Muscle of back (tissue), 11 donors: Measurements from ENCODE around the gene BIRC7. TPM values are rescaled to one million over a fixed set of nuclear protein-coding genes. Genes with fewer than 3 reads are reported as not detected.

Experiments
- DNase-seq, 3 donors: peaks; one replicate each; pipeline versions ENCODE4 v3.0.0 to v3.0.0-alpha.2; 2013
- polyA plus RNA-seq, 10 donors: library from polyadenylated mRNA; unstranded; fragments of 120-200 nt; gene quantifications; one replicate each; pipeline ENCODE4 v1.2.1, GENCODE V29; 2013; ENCODE audit not compliant: insufficient read length in 10 of 10

The BIRC7 gene
- polyA plus RNA-seq, 10 donors: 0.13 to 0.99 (median 0.28) TPM; not detected in 4

DNA sequence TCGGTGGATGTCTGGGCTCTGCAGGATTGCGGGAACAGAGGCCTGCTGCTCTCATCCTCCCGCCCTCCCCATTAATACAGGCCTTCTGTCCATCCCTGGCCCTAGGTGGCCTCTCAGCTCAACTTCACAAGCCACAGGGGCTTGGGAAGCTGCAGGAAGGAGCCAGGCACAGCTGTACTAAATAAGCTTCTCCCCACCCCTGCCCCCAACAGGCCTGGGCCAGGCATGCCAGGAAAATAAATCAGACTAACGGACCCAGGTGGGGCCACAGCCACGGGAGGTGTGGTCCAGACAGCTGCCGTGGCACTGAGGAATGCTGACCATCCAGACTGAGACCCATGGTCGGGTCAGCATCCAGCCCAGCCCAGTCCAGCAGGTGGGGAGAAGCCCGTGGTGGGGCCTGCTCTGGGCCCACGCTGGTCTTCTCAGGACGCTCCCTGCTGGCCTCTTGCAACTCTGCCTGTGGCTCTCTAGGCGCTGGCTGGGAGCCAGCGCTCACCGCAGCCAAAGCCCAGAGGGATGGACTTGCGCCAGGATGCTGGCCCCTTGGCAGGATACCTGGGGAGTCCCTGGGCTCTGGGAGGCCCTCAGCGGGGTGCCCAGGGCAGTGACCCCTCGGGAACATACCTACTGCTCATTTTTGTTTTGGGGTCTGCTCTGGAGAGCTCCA, 11.2 kb upstream of the BIRC7 start:
- peak in 1 of 3 donors; percentile 44 for DNase-seq

- DNase-seq: no peak
Observed at GRCh38 chr20:63225082-63225454, 10.6 kb upstream of the BIRC7 start.

- no peak for DNase-seq
Observed at GRCh38 chr20:63226042-63226943, 9.4 kb upstream of the BIRC7 start.

DNA sequence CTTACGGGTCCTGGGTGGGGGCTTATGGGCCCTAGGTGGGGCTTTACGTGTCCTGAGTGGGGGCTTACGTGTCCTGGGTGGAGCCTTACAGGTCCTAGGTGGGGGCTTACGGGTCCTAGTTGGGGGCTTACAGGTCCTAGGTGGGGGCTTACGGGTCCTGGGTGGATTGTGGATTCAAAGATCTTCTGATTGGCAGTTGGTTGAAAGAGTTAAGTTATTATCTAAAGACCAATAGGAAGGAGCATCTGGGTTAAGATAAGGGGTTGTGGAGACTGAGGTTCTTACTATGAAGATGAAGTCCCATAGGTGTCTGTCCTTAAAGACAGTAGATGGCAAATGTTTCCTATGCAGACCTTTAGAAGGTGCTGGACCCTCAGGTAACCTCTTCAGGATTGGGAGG, 8.4 kb upstream of the BIRC7 start:
- no peak for DNase-seq

DNA sequence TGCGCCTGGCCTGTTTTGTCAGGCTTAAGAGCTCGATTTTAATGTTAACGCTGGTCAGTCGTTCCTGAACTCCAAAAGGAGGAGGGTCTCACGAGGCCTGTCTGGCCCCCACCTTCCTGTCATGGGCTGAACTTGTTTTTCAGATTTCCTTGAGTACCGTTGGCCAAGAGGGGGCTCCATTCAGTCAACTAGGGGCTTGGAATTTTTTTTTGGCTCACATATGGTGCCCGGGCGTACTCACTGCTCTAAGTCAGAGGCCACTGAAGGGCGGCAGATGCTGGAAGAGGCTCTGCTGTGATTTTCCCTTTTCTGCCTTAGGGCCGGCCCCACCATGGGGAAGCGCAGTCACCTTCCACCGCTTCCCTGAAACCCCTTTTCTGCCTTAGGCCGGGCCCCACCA, 6.9 kb upstream of the BIRC7 start:
- DNase-seq: peak in 1 of 3 donors; percentile 45

DNA sequence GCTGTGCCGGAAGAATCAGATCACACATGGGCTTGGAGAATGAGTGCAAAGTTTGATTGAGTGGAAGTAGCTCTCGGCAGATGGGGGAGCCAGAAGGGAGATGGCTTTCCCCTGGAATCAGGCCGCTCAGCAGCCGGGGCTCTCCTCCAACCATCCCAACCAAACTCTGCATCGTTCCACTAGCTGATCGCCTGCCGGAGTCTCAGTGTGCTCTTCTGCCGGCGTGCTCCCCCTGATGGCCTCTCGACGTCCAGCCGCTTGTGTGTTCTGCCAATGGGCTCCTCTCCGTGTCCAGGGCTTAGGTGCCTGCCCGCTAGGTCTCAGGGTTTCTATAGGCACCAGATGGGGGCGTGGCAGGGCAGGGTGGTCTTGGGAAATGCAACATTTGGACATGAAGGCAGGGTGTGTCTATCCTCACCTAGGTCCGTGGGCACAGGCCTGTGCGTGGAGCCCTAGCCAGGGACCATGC, 4.9 kb upstream of the BIRC7 start:
- DNase-seq: peak; percentile 52 to 88 (median 73)

- DNase-seq: peak in 1 of 3 donors; percentile 82
Observed at GRCh38 chr20:63232235-63233060, 3.3 kb upstream of the BIRC7 start.

DNA sequence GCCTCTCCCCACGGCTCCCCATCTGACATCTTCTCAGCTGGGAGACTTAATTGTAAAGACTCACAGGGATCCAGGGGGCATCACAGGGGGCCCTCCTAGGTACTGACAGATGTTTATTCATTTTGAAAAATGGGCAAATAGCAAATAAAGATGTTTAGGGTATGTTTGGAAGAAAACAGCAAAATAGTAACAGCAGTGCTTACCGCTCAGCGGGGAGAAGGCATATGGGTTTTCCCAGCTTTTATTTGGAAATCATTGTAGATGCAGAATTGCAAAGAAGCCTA, 2.7 kb upstream of the BIRC7 start:
- DNase-seq: no peak

GRCh38 chr20:63233924-63234323, 1.8 kb upstream of the BIRC7 start:
- DNase-seq: no peak

DNA sequence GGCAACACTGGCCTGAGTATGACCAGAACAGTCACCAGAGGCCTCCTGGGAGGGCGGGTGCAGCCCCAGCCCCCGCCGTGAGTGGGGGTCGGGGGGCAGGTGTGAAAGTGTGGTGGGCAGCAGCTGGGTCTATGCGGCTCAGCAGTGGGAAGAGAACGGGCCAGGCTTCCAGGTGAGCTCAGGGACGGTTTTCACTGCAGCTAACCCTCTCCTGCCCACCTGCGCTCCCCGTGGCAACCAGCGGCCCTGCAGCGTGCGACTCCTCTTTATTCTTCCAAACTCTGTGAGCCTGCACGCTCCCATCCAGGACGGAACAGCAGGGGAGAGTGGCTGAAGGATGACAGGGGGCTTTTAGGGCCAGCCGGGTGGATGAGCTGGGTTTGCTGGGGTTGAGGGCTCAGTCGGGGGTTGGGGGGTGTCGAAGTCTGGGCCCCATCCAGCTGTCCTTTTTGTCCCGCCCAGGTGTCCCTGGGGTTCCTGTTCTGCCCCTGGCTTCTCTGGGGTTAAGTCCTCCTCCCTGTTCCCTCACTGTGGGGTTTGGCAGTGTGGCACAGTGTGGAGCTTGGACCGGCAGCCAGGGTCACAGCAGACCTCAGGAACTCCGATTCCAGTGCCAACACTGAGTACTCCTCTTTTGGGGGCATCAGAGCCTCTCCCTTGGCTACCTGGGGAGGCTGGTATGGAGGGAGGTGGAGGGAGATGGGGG, 859 bp upstream of the BIRC7 start:
- no peak for DNase-seq

GRCh38 chr20:63236116-63236837, 572 bp downstream of the BIRC7 start:
- DNase-seq: no peak

GRCh38 chr20:63238031-63238430, 2.3 kb downstream of the BIRC7 start:
- DNase-seq: no peak

GRCh38 chr20:63238514-63239125, 2.9 kb downstream of the BIRC7 start:
- DNase-seq: no peak

DNA sequence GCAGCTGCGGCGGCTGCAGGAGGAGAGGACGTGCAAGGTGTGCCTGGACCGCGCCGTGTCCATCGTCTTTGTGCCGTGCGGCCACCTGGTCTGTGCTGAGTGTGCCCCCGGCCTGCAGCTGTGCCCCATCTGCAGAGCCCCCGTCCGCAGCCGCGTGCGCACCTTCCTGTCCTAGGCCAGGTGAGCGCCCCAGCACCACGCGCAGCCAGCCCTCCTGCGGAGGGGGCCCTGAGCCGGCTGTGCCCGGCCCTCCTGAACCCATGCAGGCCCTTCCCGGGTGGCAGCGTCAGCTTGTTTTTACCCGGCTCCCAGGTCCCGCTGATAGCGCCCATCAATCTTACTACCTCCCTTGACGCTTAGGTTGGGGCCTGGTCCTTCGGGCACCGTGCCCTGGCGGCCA, 3.7 kb downstream of the BIRC7 start:
- DNase-seq: no peak

GRCh38 chr20:63240004-63240403, 4.3 kb downstream of the BIRC7 start:
- DNase-seq: no peak

DNA sequence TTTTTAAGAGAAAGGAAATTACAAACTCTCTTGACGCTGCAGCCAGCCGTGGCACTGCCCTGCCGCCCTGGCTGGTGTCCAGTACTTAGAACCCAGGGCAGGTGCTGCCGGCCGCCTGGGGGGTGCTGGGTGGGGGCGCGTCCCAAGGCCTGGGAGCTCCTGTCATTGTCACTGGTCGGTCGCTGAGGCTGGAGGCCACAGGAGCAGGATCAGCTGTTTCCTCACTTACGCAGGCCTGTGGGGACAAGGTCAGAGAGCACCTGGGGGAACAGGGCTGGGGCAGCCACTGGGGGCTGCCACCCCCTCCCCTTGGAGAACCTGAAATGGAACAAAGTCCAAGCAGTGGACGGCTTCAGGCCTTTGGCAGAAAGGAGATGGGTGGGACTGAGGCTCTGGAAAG, 5.6 kb downstream of the BIRC7 start:
- no peak for DNase-seq

- DNase-seq: no peak
Observed at GRCh38 chr20:63242736-63243135, 7.0 kb downstream of the BIRC7 start.

GRCh38 chr20:63243604-63244247, 8.0 kb downstream of the BIRC7 start:
- no peak for DNase-seq

DNA sequence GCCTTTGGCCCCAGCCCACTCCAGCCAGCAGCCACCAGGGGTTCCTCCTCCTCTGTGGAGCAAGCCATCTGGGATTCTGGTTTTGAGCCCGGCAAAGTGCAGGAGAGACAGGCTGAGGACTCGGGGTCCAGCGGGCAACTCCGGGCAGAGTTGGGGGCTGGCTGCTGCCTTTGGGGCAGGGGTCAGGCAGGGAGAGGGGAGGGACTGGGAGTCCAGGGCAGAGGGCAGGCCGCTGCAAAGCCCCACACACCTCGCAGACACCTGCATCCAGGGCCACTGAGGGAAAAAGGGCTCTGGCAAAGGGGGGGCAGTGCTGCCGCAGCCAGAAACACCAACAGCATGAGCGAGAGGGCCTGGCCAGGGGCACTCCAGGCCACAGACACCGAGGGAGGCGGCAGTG, 8.8 kb downstream of the BIRC7 start:
- DNase-seq: no peak
